GM11168 (cell line): ENCODE results near the gene FGF21.
"Not testable (repeated sequence)": the region's sequence is repeated elsewhere in the genome, so short reads cannot be mapped to it uniquely, and the experiment has no call there.

ENCODE experiments used
- in situ Hi-C: fragments of 300-500 bp; cut with MboI; formaldehyde crosslinking; loops from one replicate; pipeline ENCODE4 v1.12.0; 2022; ENCODE audit warnings: low sequenced_read_pairs; ENCODE audit not compliant: unreplicated experiment

Gene FGF21

DNA sequence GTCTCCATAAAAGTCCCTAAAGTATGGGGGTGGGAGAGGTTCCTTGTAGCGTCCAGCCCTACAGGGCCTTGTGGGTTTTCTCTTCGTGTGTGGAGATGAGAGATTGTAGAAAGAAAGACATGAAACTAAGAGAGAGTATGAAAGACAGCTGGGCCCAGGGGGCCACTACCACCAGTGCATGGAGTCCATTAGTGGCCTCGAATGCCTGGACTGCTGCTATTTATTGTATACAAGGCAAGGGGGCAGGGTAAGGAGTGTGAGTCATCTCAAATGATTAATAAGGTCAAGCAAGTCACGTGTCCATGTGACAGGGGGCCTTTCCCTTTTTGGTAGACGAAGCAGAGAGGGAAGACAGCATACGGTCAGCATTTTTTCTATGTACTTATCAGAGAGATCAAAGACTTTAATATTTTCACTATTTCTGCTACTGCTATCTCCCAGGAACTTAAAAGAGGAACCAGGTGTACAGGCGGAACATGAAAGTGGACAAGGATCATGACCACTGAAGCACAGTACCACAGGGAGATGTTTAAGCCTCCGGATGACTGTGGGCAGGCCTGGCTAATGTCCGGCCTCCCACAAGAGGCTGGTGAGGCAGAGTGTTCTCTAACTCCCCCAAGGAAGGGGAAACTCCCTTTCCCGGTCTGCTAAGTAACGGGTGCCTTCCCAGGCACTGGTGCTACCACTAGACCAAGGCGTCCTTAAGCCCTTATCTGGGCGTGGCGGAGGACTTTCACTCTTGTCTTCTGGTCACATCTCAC is 25.5 kb downstream of the FGF21 start:
- in situ Hi-C loops, result no loop called here

- in situ Hi-C loops, result no loop called here
These were observed 29.2 kb downstream of the FGF21 start for GRCh38 chr19:48784527-48784926.

DNA sequence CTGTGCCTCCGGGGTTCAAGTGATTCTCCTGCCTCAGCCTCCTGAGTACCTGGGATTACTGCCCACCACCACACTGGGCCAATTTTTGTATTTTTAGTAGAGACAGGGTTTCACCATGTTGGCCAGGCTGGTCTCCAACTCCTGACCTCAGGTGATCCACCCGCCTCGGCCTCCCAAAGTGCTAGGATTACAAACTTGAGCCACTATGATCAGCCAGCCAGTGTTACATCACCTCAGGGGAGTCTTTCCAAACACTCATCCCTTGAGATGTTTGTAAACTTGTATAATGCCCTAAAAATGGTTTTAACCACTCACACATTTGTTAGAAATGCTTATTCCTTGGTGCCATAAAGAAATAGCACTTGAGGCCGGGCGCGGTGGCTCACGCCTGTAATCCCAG is 31.1 kb downstream of the FGF21 start:
- in situ Hi-C loops, result not testable (repeated sequence)

DNA sequence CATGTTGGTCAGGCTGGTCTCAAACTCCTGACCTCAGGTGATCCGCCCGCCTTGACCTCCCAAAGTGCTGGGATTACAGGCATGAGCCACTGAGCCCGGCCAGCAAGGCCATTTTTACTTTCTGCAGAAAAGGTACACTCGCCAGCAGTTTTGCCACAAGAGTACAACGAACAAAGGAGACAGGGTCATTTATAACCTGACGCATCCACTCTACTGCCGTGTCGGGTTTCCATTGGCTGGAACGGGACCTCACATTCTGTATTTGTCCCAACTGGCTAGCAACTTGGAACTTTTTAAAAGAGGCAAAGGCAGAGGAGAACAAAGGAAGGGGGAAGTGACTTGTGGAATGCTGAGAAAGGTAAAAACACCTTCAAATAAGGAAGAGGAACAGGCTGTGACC is 32.0 kb downstream of the FGF21 start:
- in situ Hi-C loops, result not testable (repeated sequence)

GRCh38 chr19:48793271-48793670 is 37.9 kb downstream of the FGF21 start:
- in situ Hi-C loops, result loop anchor here (5.0 to 10.0 kb wide), 2 partner anchors 49 to 172 kb away; partner anchors contain the start of gene FTL

DNA sequence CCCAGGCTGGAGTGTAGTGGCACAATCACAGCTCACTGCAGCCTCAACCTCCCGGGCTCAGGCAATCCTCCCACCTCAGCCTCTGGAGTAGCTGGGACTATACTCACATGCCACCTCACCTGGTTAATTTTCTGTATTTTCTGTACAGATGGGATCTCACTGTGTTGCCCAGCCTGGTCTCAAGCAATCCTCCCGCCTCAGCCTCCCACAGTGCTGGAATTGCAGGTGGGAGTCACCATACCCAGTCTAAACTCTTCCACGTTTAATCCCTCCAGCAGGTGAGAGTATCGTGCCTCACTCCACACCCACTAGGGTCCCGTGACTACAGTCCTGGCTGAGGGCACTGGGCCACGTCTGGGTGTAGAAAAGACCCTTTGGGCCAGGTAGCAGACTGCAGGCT is 39.0 kb downstream of the FGF21 start:
- in situ Hi-C loops, result loop anchor here (5.0 to 10.0 kb wide), 2 partner anchors 48 to 171 kb away; partner anchors contain the start of gene FTL

- in situ Hi-C loops, result loop anchor here (10.0 kb wide), 1 partner anchor 170 kb away; the partner anchor contains the start of gene FTL
These were observed 39.8 kb downstream of the FGF21 start for GRCh38 chr19:48795055-48795684.

GRCh38 chr19:48795685-48796070 is 40.4 kb downstream of the FGF21 start:
- in situ Hi-C loops, result loop anchor here (10.0 kb wide), 1 partner anchor 169 kb away; the partner anchor contains the start of gene FTL

DNA sequence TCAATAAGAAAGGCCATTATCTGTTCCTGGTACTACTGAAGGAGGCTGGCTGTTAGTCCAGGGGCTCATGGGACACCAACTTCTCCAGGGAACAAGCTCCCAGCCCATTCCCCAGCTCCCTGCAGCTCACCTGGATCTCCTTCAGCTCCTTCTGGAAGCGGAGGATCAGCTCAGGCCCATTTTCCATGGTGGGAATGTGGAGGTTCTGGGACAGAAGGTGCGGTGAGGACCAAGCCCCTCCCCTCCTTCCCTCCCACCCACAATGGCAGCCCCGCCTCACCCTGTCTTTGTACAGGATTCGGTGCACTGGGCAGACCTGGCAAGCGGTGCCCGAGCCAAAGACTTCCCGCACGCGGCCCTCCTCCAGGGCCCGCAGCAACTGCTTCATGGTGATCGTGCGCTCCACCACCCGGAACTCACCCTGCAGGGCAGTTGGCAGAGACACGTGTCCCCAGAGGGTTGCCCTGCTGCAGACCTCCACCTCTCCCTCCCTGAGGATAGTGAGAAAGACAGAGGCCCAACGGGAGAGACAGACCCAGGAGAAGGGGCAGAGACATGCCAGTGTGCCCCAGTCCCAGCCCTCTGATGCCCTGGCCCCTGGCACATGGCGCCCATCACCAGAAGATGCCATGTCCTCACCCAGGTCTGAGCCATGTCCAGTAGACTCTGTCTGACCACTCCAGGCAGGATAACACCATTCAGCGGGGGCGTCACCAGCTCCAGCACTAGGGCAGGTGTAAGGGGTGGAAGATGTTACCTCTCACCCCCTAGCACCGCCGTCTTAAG is 41.2 kb downstream of the FGF21 start:
- in situ Hi-C loops, result loop anchor here (10.0 kb wide), 1 partner anchor 168 kb away; the partner anchor contains the start of gene FTL

GRCh38 chr19:48797103-48797502 is 41.8 kb downstream of the FGF21 start:
- in situ Hi-C loops, result loop anchor here (10.0 kb wide), 1 partner anchor 168 kb away; the partner anchor contains the start of gene FTL

DNA sequence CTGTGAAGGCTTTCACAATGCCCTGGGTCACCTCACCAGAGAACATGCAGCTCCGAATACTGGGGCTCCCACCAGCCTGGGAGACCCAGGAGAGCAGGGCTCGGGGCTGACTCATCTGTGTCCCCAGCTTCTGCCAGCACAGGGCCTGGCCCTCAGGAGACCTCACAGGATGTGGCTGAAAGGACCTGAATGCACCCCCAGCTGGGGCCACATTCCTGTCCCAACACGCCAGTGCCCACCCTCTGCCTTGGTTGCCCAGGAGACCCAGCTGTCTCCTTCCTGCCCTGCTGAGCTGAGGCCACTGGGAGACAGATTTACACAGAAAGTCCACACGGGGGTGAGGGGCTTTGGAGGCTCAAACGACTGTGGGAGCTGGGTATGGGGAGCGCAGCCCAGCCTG is 43.6 kb downstream of the FGF21 start:
- in situ Hi-C loops, result loop anchor here (10.0 kb wide), 1 partner anchor 166 kb away; the partner anchor contains the start of gene FTL

DNA sequence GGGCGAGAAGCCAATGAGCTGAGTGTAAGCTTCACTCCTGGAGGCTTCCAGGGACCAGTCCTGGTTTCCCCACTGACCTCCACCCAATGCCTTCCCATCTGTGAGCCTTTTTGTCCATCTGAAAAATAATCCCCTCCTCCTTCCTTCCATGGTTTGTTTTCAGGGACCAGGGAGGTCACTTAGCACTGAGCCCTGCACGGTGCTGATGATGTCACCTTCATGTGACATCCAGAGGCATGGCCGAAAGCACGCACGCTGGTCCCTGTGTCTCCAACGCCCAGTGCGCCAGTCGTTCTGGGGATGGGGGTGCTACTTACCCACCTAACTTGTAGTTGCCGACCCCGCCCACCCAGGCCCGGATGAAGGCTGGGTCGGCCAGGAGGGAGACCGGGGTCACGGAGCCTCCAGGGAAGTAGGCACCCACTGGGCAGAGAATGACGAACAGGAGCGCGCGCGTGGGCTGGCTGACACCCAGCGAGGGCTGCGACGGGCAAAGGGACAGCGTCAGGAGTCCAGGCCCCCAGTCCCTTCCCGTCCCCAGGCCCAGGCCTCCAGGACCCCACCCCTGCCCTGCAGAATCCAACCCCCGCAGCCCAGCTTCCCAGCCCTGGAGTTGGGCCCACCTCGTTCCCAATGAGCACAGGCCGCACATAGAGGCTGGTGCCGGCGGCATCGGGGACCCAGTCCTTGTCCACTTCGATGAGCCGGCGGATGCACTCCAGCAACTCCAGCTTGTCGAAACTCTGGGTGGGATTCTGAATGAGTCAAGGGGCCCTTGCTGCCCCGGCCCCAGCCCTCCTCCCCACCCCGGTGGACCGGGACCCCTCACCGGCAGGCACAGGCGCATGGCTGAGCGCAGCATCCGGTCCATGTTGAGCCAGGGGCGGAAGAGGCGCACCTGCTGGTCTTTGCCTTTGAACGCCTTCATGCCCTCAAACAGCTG is 44.3 kb downstream of the FGF21 start:
- in situ Hi-C loops, result loop anchor here (10.0 kb wide), 1 partner anchor 165 kb away; the partner anchor contains the start of gene FTL

DNA sequence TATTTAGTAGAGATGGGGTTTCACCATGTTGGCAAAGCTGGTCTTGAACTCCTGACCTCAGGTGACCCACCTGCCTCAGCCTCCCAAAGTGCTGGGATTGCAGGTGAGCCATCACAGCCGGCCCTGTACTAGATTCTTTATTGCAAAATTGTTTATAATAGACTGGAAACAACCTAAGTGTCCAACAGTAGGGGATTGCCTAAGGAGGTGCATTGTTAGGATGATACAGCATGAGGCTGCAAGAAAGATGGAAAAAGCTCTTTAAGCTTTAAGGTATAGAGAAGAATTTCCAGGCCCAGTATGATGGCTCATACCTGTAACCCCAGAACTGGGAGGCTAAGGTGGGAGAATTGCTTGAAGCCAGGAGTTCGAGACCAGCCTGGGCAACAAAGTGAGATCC is 47.3 kb downstream of the FGF21 start:
- in situ Hi-C loops, result no loop called here

- in situ Hi-C loops, result no loop called here
These were observed 49.2 kb downstream of the FGF21 start for GRCh38 chr19:48804496-48804895.

DNA sequence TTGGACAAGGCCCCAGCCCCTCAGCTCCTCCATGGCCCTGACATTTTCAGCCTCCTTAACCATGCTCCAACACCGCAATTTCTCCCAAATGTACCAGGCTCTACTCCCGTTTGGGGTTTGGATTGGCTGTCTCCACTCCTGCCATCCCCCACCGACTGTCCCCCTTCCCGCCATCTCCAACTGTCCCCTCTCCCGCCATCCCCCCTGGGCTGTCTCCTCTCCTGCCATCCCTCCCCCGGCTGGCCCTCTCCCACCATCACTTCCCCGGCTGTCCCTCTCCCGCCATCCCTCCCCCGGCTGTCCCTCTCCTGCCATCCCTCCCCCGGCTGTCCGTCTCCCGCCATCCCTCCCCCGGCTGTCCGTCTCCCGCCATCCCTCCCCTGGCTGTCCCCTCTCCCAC is 50.1 kb downstream of the FGF21 start:
- in situ Hi-C loops, result no loop called here

DNA sequence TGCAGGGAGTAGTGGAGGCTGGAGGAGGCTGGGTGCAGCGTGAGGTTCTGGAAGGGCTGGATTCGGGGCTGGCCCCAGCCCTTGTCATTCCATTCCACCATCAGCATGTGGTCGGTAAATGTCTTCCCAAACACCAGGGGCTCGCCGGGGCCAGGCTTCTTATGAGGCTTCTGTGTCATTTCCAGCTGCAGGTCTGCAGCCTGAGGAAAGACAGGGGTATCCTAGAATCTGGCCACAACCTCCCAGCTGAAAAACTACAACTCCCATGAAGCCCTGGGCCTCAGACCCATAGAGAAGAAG is 51.1 kb downstream of the FGF21 start:
- in situ Hi-C loops, result no loop called here

- in situ Hi-C loops, result no loop called here
These were observed 51.7 kb downstream of the FGF21 start for GRCh38 chr19:48806818-48807589.

- in situ Hi-C loops, result no loop called here
These were observed 52.4 kb downstream of the FGF21 start for GRCh38 chr19:48807590-48808308.
